ENCODE measurements around the gene CCDC149. TPM values are rescaled to one million over a fixed set of nuclear protein-coding genes. Genes with fewer than 3 reads are reported as not detected.

The CCDC149 gene
- total and polyA plus RNA-seq, 2 of the 8 experiments (the other 6 are each of a cell fraction or from before 2014, with no cell fraction given), result 2.2 to 5.6 TPM

- TF ChIP-seq, protein P1, sequence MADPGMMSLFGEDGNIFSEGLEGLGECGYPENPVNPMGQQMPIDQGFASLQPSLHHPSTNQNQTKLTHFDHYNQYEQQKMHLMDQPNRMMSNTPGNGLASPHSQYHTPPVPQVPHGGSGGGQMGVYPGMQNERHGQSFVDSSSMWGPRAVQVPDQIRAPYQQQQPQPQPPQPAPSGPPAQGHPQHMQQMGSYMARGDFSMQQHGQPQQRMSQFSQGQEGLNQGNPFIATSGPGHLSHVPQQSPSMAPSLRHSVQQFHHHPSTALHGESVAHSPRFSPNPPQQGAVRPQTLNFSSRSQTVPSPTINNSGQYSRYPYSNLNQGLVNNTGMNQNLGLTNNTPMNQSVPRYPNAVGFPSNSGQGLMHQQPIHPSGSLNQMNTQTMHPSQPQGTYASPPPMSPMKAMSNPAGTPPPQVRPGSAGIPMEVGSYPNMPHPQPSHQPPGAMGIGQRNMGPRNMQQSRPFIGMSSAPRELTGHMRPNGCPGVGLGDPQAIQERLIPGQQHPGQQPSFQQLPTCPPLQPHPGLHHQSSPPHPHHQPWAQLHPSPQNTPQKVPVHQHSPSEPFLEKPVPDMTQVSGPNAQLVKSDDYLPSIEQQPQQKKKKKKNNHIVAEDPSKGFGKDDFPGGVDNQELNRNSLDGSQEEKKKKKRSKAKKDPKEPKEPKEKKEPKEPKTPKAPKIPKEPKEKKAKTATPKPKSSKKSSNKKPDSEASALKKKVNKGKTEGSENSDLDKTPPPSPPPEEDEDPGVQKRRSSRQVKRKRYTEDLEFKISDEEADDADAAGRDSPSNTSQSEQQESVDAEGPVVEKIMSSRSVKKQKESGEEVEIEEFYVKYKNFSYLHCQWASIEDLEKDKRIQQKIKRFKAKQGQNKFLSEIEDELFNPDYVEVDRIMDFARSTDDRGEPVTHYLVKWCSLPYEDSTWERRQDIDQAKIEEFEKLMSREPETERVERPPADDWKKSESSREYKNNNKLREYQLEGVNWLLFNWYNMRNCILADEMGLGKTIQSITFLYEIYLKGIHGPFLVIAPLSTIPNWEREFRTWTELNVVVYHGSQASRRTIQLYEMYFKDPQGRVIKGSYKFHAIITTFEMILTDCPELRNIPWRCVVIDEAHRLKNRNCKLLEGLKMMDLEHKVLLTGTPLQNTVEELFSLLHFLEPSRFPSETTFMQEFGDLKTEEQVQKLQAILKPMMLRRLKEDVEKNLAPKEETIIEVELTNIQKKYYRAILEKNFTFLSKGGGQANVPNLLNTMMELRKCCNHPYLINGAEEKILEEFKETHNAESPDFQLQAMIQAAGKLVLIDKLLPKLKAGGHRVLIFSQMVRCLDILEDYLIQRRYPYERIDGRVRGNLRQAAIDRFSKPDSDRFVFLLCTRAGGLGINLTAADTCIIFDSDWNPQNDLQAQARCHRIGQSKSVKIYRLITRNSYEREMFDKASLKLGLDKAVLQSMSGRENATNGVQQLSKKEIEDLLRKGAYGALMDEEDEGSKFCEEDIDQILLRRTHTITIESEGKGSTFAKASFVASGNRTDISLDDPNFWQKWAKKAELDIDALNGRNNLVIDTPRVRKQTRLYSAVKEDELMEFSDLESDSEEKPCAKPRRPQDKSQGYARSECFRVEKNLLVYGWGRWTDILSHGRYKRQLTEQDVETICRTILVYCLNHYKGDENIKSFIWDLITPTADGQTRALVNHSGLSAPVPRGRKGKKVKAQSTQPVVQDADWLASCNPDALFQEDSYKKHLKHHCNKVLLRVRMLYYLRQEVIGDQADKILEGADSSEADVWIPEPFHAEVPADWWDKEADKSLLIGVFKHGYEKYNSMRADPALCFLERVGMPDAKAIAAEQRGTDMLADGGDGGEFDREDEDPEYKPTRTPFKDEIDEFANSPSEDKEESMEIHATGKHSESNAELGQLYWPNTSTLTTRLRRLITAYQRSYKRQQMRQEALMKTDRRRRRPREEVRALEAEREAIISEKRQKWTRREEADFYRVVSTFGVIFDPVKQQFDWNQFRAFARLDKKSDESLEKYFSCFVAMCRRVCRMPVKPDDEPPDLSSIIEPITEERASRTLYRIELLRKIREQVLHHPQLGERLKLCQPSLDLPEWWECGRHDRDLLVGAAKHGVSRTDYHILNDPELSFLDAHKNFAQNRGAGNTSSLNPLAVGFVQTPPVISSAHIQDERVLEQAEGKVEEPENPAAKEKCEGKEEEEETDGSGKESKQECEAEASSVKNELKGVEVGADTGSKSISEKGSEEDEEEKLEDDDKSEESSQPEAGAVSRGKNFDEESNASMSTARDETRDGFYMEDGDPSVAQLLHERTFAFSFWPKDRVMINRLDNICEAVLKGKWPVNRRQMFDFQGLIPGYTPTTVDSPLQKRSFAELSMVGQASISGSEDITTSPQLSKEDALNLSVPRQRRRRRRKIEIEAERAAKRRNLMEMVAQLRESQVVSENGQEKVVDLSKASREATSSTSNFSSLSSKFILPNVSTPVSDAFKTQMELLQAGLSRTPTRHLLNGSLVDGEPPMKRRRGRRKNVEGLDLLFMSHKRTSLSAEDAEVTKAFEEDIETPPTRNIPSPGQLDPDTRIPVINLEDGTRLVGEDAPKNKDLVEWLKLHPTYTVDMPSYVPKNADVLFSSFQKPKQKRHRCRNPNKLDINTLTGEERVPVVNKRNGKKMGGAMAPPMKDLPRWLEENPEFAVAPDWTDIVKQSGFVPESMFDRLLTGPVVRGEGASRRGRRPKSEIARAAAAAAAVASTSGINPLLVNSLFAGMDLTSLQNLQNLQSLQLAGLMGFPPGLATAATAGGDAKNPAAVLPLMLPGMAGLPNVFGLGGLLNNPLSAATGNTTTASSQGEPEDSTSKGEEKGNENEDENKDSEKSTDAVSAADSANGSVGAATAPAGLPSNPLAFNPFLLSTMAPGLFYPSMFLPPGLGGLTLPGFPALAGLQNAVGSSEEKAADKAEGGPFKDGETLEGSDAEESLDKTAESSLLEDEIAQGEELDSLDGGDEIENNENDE (IDR thresholded peaks at IDR 0.05; ENCODE audit: insufficient replicate concordance, low read length), result no peak
- no peak for TF ChIP-seq PHF8 (conservative IDR thresholded peaks at IDR 0.05; ENCODE audit: low read depth, low read length)
- no peak for TF ChIP-seq CHD1 (IDR thresholded peaks at IDR 0.05; ENCODE audit: low read depth, low read length)
- TF ChIP-seq RFX5 (IDR thresholded peaks at IDR 0.05; ENCODE audit: borderline replicate concordance, low read depth, low read length), result no peak
- TF ChIP-seq SIX5 (IDR thresholded peaks at IDR 0.05; ENCODE audit: low read depth, low read length), result no peak
- no peak for TF ChIP-seq CBX5 (IDR thresholded peaks at IDR 0.05; ENCODE audit: low read depth, low read length)
- TF ChIP-seq HDAC2 (IDR thresholded peaks at IDR 0.05; ENCODE audit: borderline replicate concordance in 1 of 2, low read depth in 2 of 2, low read length in 2 of 2), result no peak
- no peak for TF ChIP-seq SAP30 (IDR thresholded peaks at IDR 0.05; ENCODE audit: insufficient read depth, insufficient replicate concordance, low read length)
- no peak for TF ChIP-seq GTF2F1 (IDR thresholded peaks at IDR 0.05; ENCODE audit: borderline replicate concordance, low read depth, low read length)
- TF ChIP-seq JUND (IDR thresholded peaks at IDR 0.05; ENCODE audit: low read length), result no peak
Observed at GRCh38 chr4:24937176-24937916, 24.5 kb upstream of the CCDC149 start (continued).
